Peyer's patch (tissue), 4 donors: ENCODE data around the gene LAPTM5.

ENCODE experiments used
- CTCF ChIP-seq, 6 experiments: fragments of 450-650 bp in 4 of 6; fragments of 200-600 bp in 2 of 6; sonication (generic) in 1 of 6; IDR thresholded peaks; one replicate each; pipeline ENCODE4 v1.5.1; 2017 to 2019; ENCODE audit warnings: antibody characterized with exemption in 6 of 6, mild to moderate bottlenecking in 3 of 6, moderate library complexity in 1 of 6
- POLR2A ChIP-seq, 2 donors: fragments of 450-650 bp; IDR thresholded peaks; one replicate each; pipeline ENCODE4 v1.5.1; 2017; ENCODE audit warnings: antibody characterized with exemption in 2 of 2, mild to moderate bottlenecking in 2 of 2, moderate library complexity in 2 of 2

- TF ChIP-seq CTCF (IDR thresholded peaks at IDR 0.05) = no peak
- no peak for TF ChIP-seq POLR2A (IDR thresholded peaks at IDR 0.05)
Measured at GRCh38 chr1:30748699-30749401, 8.7 kb downstream of the LAPTM5 start.
